ENCODE measurements around the gene CHAF1A.

Gene CHAF1A

DNA sequence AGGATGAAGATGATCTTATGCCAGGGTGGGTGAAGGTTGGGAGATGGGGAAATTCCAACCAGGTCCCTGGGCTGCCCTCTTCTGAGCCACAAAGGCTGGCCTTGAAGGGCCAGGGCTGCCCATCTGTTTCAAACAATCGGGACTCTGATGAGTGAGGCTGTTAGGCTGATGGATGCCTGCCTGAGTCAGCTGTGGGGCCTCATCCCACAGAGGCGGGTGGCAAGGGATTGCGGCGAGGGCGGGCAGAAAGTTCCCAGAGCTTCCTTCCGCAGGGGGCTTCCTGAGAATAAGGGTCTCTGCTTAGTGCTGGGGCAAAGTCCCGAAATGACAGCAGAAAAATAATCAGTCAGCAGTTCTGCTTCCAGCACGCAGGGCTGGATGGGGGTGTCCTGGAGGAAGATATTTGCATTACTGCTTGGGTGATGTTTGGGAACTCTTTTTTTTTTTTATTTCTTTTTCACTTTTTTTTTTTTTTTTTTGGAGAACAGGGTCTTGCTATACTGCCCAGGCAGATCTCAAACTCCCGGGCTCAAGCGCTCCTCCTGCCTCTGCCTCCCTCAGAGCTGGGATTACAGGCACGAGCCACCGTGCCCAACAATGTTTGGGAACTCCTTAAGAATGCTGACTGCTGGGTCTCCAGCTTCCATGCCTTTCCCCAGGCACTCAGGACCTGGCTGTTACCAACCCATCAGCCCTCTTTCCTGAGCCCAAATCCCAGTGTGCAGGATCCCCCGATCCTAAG is 16.2 kb upstream of the CHAF1A start:
- H3K36me3 Mint-ChIP-seq = peaks cover 18% of the 10 kb centered on the region
- no peak for ATAC-seq
- H3K4me1 Mint-ChIP-seq = peaks cover 49% of the 10 kb centered on the region
- no peak overlapping the region for H3K4me3 Mint-ChIP-seq
- H3K27me3 Mint-ChIP-seq = no peaks in the 10 kb centered on the region
- H3K9me3 Mint-ChIP-seq = no peaks in the 10 kb centered on the region
- no peak overlapping the region for H3K27ac Mint-ChIP-seq

DNA sequence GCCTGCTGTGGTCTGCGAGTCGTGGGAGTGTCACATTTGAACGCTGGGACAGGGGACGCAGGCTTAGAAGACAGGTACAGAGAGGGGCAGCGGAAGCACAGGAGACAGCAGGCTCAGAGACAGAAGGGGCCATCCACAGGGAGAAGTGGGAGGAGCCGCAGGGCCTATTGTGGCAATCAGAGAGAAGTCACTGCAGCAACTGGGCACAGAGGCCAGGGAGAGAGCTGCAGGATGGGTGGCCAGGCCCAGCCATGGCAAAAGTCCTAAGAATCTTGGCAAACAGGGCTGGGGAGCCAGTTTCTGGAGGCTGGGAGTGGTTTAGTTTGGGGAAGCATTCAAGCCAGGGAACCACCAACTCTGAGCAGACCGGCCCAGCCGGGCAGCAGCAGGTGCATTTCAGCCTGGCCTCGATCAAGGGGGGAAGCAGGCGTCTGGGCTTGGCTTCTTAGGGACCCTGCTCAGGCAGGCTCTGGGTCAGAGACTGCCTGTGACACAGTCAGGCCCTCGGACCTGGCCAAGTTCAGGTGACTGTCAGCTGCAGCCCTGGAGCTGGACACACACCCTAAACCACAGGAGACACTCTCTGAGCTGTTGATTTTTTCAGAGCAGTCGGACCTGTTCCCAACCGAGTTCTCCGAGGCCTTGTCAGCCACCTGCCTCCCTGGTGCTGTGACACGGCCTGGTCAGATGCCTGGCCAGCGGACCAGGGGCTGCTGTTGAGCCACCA is 13.9 kb upstream of the CHAF1A start:
- Mint-ChIP-seq H3K9me3 (no peaks in the 10 kb centered on the region), H3K4me3 (no peak overlapping the region), H3K27ac (peak overlapping the region; percentile 23), H3K36me3 (peaks cover 18% of the 10 kb centered on the region), H3K27me3 (no peaks in the 10 kb centered on the region), H3K4me1 (peaks cover 49% of the 10 kb centered on the region)
- ATAC-seq = no peak

DNA sequence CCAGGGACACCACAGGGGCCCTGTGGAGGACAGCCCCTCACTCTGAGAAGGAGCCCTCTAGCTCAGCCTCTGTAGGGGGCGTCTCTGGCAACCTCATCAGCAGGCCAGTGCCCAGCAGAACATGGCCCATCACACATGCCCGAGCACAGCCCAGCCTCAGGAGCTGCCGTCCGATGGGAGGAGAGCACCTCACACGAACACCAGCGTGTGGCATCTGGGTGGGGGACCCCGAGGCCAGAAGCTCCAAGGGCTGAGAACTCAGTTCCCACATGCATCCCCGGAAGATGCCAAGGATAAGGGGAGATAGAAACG is 13.4 kb upstream of the CHAF1A start:
- Mint-ChIP-seq H3K4me1 (peaks cover 53% of the 10 kb centered on the region), H3K27ac (no peak overlapping the region), H3K36me3 (peaks cover 18% of the 10 kb centered on the region), H3K27me3 (no peaks in the 10 kb centered on the region), H3K4me3 (no peak overlapping the region), H3K9me3 (no peaks in the 10 kb centered on the region)
- ATAC-seq = no peak

DNA sequence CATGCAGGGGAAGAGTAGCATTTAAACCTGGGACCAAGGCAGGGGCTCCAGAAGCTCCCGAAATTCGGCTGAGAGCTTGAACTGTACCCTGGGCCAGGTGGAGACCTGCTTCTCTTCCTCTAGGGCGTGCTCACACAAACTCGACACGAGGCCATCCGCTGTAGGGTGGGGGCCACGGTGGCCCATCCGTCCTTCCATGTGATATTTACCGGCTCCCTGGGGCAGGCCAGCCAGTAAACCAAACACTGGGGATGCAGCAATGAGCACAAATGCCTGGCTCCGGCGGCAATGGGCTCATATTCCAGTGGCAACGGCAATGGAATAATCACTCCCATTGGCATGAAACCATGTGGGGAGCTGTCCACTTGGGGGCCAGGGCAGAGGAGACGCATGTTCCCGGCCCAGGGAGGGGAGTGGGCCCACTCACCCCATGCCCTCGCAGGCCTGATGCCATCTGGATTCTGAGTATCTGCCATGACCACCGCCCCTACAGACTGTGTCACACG is 12.9 kb upstream of the CHAF1A start:
- H3K27ac Mint-ChIP-seq = peak overlapping the region; percentile 56
- no peak overlapping the region for H3K4me3 Mint-ChIP-seq
- peaks cover 18% of the 10 kb centered on the region for H3K36me3 Mint-ChIP-seq
- peaks cover 57% of the 10 kb centered on the region for H3K4me1 Mint-ChIP-seq
- no peaks in the 10 kb centered on the region for H3K27me3 Mint-ChIP-seq
- no peak for ATAC-seq
- no peaks in the 10 kb centered on the region for H3K9me3 Mint-ChIP-seq

DNA sequence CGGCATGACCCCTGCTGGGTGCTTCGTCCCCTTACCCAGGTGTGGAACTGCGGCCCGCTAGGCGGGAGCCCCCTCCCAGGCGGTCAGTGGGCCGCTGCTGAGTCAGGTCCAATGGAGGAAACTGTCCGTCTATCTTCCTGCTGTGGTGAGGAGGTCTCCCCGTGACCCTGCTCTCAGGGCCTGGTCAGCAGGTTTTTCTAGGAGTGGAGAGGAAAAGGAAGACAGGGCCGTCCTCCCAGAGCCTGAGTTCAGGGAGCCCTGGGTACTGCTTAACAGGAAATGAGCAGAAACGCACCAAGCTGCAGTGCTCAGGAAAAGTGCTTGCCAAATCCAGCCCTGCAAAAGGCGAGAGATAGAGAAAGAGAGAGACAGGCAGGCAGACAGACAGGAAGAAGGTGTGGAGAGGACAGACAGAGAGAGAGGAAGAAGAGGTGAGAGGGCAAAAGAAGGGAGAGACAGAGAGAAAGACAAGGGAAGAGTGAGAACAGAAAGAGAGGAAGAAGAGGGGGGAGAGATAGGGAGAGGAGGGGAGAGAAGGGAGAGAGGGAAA is 12.3 kb upstream of the CHAF1A start:
- peaks cover 62% of the 10 kb centered on the region for H3K4me1 Mint-ChIP-seq
- no peak for ATAC-seq

DNA sequence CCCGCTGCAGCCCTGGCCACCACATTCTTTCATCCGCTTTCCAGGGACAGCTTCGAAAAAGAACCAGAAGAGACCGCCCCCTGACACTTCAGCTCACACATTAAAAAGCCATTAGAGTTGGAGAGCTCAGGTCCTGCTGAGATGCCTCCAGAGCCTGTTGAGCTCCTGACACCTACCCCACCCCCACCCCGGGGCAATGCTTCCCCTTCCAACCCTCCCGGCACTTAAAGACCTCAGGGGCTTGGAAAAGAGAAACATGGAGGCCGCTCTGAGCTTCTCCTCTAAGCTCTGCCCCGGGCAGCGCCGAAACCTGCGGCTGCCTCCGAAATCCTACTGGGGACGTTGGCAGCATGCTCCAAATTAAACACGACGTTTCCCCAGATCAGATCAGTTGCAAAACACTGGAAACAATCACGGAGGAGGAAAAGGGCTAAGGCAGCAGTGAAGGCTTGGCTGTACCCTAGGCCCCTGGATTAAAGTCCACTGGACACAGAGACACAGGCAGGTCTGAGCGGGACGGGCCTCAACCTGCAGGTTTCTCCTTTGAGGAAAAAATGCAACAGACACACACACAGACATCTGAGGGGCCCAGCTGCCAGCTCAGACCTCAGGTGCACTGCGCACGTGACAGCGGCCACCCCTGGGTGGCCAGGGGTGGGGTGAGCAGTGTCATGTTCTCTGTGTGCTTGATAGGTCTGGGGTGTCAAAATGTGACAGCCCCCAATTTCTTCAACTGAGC is 11.7 kb upstream of the CHAF1A start:
- H3K36me3 Mint-ChIP-seq = peaks cover 26% of the 10 kb centered on the region
- peak overlapping the region; percentile 56 for H3K27ac Mint-ChIP-seq
- no peak overlapping the region for H3K4me3 Mint-ChIP-seq

More for the DNA sequence above, 12.3 kb upstream of the CHAF1A start:
- peaks cover 21% of the 10 kb centered on the region for H3K36me3 Mint-ChIP-seq
- no peak overlapping the region for H3K4me3 Mint-ChIP-seq
- peak overlapping the region; percentile 56 for H3K27ac Mint-ChIP-seq
- no peaks in the 10 kb centered on the region for H3K27me3 Mint-ChIP-seq
- H3K9me3 Mint-ChIP-seq = no peaks in the 10 kb centered on the region

DNA sequence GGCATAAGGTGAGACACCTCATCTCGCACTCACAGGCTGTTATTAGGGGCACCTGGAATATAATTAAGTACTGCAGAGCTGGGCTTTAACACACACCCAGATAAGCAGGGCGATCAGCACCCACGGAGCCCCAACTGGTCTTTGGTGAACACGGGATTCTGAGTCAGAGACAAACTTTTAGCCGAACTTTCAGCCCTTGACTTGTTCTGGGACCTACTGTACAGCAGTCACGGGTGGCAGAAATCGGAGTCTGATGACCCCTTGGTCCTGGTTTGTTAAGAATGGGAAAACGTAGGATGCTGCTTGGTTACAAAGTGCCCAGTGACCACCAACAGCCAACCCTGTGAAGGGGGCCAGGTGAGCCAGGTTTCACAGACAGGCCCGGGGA is 11.1 kb upstream of the CHAF1A start:
- H3K4me3 Mint-ChIP-seq = no peak overlapping the region
- H3K27me3 Mint-ChIP-seq = no peaks in the 10 kb centered on the region
- no peak for ATAC-seq
- no peaks in the 10 kb centered on the region for H3K9me3 Mint-ChIP-seq
- H3K36me3 Mint-ChIP-seq = peaks cover 31% of the 10 kb centered on the region
- no peak overlapping the region for H3K27ac Mint-ChIP-seq
- peaks cover 62% of the 10 kb centered on the region for H3K4me1 Mint-ChIP-seq

More for the DNA sequence above, 11.7 kb upstream of the CHAF1A start:
- Mint-ChIP-seq H3K4me1 (peaks cover 67% of the 10 kb centered on the region), H3K9me3 (no peaks in the 10 kb centered on the region), H3K27me3 (no peaks in the 10 kb centered on the region)
- no peak for ATAC-seq

DNA sequence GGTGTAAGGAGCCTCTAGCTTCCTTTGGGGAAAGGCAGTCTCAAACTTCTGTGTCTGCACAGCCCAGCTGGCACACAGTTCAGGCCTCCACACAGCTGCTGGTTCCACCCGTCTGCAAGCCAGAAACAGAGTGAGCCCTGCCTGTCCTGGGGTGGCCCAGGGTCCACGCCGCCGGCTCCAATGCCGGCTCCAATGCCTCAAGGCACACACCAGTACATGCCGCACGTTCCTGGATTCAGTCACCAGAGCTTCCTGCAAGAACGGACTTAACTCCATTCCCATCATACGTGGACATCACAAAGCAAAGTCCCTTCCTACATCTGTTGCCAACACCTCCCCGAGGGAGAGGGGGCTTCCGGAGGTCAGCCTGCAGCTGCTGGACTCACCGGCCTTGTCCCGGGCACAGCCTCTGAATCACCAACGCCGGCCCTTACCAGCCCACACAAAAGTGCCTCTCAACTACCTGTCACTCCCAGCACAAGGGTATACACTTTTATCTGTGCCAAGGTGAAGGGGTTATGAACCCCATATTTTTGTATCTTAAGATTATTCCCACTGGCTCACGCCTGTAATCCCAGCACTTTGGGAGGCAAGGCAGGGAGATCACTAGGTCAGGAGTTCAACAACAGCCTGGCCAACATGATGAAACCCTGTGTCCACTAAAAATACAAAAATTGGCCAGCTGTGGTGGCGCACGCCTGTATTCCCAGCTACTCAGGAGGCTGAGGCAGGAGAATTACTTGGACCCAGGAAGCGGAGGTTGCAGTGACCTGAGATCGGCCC is 10.5 kb upstream of the CHAF1A start:
- Mint-ChIP-seq H3K4me3 (no peak overlapping the region), H3K4me1 (peaks cover 67% of the 10 kb centered on the region), H3K27me3 (no peaks in the 10 kb centered on the region), H3K27ac (no peak overlapping the region), H3K9me3 (no peaks in the 10 kb centered on the region), H3K36me3 (peaks cover 37% of the 10 kb centered on the region)
- no peak for ATAC-seq

DNA sequence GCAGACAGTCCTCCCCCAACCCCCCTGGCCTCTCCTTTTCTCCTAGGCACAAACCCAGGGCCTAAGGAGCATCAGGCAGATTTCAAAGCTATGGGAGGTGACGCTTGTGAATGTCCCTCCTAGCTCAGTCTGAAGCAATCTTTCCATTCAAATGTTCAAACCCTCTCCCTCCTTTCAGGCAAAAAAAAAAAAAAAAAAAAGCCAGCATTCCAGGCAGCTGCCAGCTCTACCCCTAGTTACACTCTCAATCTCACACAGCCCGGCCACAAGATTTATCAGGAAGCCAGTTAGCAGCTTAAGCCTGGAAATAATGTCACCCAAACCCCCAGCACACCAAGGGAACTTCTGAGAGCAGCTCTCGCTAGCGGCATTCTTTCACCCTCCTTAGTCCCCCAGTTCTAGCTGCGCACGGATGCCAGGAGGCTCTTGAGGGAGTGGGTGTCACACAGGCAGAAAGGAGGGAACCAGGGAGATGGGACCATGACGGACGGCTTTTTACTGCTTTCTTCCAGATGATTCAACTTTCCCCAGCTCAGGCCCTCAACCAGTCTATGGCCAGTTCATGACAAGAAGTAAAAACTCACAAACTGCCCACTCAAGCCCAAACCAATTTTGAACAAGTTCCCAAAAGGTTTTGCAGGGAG is 8.4 kb upstream of the CHAF1A start:
- H3K4me1 Mint-ChIP-seq = peaks cover 74% of the 10 kb centered on the region
- H3K9me3 Mint-ChIP-seq = no peaks in the 10 kb centered on the region

DNA sequence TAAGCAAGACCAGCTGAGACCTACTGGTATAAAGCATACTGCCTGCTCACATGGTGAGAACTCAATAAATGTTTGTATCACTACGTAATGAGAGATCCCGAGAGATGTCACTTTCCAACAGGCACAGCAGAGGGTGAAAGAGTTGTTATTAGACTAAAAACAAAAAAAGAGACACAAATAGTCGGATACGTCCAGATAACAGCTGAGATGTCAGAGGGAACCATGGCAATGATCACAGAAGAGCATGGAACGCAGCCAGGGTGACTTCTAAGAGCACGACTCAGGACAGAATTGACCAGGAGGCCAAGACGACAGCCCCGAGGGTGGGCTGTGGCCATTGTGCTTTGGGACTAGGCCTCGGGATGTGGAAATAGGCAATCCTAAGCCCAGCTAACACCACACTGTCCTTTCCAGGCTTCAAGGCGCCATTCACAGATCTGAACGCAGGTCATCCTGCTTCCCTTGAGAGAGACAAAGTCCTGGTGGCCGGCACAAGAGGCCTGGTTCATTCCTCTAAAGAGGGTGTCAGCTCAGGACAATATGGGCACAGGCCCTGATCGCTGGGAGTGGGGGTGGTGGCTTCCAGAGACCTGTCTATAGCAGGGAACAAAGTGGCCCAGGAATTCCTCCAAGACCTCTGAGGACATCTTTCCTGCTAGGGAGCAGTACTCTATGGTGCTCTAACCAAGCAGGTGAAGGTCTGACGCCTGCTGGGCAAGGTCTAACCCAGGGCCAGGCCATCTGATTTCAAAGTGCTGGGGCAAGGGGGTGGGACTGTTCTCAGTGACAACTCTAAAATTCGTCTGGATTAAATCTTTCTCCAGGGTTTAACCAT is 5.3 kb upstream of the CHAF1A start:
- Mint-ChIP-seq H3K4me1 (peaks cover 74% of the 10 kb centered on the region), H3K9me3 (no peaks in the 10 kb centered on the region), H3K27me3 (no peaks in the 10 kb centered on the region), H3K36me3 (peaks cover 22% of the 10 kb centered on the region), H3K4me3 (no peak overlapping the region), H3K27ac (peak overlapping the region; percentile 41)
- no peak for ATAC-seq

More for the DNA sequence above, 8.4 kb upstream of the CHAF1A start:
- peaks cover 32% of the 10 kb centered on the region for H3K36me3 Mint-ChIP-seq
- no peaks in the 10 kb centered on the region for H3K27me3 Mint-ChIP-seq
- H3K27ac Mint-ChIP-seq = peak overlapping the region; percentile 38
- no peak for ATAC-seq
- H3K4me3 Mint-ChIP-seq = no peak overlapping the region

DNA sequence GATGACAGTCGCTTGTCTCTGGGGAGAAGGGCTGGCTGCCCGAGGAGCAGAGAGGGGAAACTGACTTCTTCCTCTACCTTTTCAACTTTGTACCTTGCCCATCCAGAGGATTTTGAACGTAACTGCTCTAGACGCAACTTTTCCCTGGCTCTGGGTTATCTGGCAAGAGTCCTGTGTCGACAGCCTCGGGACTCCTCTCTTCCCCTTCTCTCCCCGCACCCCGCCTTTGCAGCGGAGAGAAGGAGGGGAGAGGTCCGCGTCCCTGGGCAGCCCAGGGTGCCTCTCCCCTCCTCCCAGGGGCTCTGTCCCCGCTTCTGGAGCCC is 2.7 kb upstream of the CHAF1A start:
- Mint-ChIP-seq H3K27ac (peak overlapping the region; percentile 90), H3K9me3 (no peaks in the 10 kb centered on the region), H3K36me3 (peaks cover 22% of the 10 kb centered on the region), H3K27me3 (no peaks in the 10 kb centered on the region), H3K4me1 (peaks cover 65% of the 10 kb centered on the region), H3K4me3 (peak overlapping the region; percentile 92)
- no peak for ATAC-seq

DNA sequence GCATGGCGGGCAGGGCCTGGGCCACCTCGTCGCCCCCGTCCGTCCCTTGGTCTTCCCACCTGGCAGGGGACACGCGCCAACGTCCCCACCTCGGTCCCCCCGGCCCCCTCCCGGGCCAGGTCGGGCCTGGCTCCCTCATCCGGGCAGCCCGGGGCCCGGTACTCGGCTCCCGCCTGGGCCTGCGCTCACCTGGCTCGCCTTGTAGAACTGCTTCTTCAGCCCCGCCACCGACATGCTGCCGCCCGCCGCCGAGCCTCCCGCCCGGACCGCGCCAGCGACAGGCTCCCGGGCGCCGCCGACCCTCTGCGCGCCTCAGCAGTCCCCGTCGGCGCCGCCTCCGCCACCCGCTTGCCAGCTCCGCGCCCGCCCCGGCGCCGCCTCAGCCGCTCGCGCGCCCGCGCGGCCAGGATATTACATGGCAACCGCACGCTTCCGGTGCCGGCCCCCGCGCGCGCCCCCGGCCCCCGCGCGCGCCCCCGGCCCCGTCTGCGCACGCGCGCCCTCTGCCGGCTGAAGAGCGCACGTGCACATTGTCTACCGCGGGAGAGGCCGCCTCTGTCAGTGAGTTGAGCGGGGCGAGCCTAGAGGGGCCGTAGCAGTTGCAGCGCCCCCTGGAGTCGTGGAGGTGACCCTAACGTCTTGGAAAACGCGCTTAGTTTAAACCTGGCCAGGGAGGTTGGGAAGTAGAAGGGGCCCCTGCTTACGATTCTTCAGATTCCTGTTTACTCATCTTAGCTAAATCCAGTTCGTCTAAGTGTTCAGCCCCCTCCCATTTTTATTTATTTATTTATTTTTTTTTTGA is 2.1 kb upstream of the CHAF1A start, which contains the start of gene SH3GL1:
Gene SH3GL1, minus strand, starts transcription at position 413 of the 802 bp plus-strand sequence. Its CDS starts 179 bp downstream, at position 234.
- ATAC-seq = peak; percentile 86
- Mint-ChIP-seq H3K4me3 (peak within 1 kb of the TSS; percentile 92), H3K36me3 (peaks cover 16% of the 10 kb centered on the region), H3K27me3 (no peaks in the 10 kb centered on the region), H3K4me1 (peaks cover 63% of the 10 kb centered on the region), H3K9me3 (no peaks in the 10 kb centered on the region), H3K27ac (peak within 1 kb of the TSS; percentile 90)

DNA sequence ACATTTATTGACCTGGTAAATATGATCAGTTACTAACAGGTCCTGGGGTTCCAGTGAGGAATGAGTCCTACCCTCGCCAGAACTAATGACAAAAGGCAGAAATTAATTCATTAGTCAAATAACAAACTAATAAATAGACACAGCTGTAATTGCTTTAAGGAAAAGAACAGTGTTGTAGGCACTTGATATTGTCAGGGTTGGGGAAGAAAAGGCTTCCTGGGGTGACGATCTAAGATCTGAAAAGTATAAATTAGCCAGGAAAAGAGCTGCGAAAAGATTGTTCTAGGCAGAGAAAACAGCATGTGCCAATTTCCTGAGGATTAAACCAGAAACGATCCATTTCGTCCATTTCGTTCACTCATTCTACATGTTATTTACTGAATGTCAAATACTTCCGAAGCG is 670 bp upstream of the CHAF1A start:
- H3K9me3 Mint-ChIP-seq = no peaks in the 10 kb centered on the region
- H3K27ac Mint-ChIP-seq = peak overlapping the region; percentile 73
- no peak for ATAC-seq
- H3K36me3 Mint-ChIP-seq = peaks cover 9% of the 10 kb centered on the region
- H3K4me1 Mint-ChIP-seq = peaks cover 55% of the 10 kb centered on the region
- H3K27me3 Mint-ChIP-seq = no peaks in the 10 kb centered on the region
- peak overlapping the region; percentile 90 for H3K4me3 Mint-ChIP-seq

All from stimulated activated memory B cell treated with anti-CD40 and anti-IgM and Interleukin-4, amounts not matched to agents 10 μg/mL and 1 μg/mL and 100 μg/mL, for 72 hours (primary cell).